ENCODE measurements around the gene SPACA7.
A peak's percentile ranks its signal among the peaks of the same experiment; 100 is the strongest.
"Not testable (repeated sequence)": the region's sequence is repeated elsewhere in the genome, so short reads cannot be mapped to it uniquely, and the experiment has no call there.

SPACA7 gene

DNA sequence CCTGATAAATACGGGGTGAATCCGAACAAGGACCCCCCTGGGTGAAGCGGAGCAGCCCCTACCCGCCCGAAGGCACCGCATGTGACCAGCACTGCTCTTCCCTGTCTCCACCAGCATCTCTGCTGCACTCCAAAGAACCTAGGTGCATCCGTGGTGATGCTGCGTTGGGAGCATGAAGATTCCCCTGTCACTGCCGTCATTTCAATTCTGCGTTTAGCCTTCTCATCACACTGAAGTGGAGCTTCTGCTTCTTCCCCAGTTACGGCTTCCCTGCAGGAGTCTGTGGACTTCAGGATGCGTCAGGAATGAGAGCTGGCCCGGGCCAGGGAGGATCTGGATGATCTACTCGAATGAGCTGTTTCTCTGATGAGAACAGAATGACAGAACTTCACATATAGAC lies 47.9 kb downstream of the SPACA7 start:
- no peak for DNase-seq (ENCODE audit: low read depth in 2 of 2)

DNA sequence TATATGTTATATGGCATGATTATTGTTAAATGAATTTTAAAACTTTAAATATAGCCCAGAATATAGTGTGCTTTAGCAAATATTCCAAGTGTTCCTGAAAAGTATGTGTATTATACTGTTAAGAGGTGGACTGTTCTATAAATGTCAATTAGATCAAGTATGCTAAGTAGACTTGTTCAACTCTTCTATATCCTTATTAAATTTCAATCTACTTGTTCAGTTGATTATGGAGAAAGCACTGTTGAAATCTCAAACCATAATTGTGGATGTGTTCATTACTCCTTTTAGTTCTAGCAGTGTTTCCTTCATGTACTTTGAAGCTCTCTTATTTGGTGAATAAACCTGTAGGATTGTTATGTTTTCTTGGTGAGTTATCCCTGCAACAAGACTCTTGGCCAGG lies 52.5 kb downstream of the SPACA7 start:
- no peak for DNase-seq (ENCODE audit: low read depth in 2 of 2)

DNA sequence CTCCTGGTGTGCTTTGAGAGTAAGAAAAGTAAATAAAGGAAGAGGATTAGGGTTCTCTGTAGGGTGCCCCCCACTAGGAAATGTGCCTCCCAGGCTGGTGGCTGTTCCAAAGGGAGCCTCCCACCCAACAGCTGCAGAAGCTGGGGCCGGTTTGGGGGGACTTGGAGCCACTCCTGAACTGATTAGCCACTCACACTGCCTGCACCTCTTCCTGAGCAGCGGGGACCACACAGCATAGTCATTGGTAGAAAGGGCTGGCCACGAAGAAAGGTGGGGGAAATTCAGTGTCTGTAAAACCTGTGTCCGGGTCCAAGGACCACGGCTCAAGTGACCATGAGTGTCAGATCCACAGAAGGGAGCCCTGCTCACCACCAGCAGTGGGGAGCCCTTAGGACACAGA lies 55.6 kb downstream of the SPACA7 start:
- DNase-seq (ENCODE audit: low read depth in 2 of 2): no peak

DNA sequence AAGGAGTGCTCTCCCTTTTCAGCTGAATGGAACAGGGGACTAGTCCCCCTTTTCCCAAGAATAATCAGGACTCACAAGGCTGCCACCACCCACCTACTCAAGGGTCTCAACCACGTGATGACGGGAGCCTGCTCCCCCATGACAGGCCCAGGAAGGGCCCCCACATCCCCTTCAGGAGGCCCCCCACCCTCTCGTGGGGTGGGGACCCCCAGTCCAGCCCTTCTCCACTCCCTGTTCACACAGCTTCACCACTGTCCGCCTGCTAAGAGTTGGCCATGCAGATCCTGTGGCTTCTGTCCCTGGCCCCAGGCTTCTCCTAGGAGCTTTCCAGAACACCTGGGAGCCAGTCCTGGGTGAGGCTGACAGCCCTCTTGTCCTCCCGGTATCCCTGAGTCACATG lies 56.6 kb downstream of the SPACA7 start:
- not testable (repeated sequence) for DNase-seq (ENCODE audit: low read depth in 2 of 2)

DNA sequence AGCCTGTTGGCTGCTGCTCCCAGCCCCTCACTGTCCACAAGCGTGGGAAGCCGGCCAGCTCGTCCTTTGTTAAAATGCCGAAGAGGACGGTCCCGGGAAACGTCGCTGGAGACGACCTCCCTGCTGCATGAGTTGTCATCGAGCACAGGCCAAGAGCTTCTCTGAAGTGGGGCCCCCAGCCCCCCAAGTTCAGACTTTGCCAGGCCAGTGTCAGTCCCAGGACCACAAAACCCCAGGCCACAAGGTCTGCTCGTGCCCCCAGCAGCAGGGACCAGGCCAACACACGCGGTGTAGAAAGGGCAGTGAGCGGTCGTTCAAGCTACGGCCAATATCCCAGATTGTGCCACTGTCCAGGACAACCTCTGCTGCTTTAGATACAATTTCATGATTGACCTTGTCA lies 57.4 kb downstream of the SPACA7 start:
- not testable (repeated sequence) for DNase-seq (ENCODE audit: low read depth in 2 of 2)

DNA sequence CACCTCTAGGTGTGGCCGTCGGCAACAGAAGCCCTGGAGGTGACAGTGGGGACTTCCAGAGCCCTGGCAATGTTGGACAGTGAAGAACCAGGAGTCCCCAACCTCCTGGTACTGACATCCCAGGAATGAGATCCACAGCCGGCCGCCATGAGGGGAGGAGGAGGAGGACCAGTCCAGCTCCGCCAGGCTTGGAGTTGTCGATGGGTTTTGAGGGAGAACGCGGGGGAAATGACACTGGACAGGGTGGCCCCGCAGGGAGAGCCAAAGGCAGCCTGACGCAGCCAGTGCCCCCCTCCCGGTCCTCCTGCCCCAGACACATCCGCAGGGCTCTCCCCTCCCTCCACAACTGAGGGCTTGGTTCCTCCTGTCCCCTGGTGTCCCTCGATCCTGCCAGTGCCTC lies 57.9 kb downstream of the SPACA7 start:
- no peak for DNase-seq (ENCODE audit: low read depth in 2 of 2)

DNA sequence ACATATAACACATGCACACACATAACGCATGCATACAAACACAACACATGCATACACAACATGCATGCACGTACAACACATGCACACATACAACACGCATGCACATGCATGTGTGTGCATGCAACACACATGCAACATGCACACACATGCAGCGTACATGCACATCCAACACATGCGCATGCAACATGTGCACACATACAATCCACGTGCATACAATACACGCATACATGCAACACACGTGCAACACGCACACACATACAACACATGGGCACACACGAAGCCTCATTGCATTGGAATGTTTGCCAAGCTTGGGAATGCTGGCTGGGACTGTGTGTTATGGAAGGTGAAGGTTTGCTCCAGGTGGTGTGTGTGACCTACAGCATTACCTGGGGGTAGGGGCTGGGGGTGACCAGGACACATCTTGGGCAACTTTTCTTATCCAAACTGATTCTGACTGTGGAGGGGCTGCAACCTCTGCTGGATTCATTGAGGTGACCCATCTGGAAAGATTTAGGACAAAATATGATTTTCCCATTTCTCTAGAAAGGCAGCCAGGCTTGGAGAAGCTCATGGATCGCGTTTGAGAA lies 58.9 kb downstream of the SPACA7 start:
- DNase-seq (ENCODE audit: low read depth in 2 of 2): no peak

DNA sequence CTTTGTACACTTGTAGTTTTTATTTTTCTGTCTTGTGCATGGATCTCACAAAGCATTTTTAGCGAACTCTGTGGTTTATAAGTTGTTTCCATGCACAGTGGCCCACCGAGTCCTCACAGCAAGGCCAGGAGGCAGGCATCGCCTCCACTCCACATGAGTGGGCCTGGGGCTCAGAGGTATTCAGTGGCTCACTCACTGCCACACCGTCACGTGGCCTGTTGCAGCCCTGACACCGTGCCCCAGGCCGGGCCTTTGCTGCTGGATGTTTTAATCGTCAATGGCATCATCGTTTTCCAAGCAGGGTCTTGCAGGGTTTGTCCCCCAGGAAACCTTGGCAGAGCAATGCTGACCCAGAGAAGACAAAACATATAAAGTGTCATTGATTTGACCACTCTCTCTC lies 59.8 kb downstream of the SPACA7 start:
- DNase-seq (ENCODE audit: low read depth in 2 of 2): no peak

DNA sequence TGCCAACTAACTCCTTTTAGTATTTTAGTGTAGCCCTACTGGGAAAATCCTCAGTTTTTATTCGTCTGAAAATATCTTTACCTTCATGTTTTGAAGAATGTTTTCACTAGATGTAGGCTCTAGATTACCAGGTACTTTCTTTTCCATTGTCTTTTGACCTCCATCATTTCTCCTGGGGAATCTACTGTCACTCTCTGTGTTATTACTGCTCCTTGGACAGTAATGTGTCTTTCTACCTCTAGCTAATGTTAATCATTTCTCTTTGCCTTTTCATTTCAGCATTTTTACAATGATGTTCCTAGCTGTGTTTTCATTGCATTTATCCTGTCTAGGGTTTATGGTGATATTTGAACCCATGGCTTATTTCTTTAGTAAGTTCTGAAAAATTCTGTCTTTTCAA lies 61.9 kb downstream of the SPACA7 start:
- DNase-seq (ENCODE audit: low read depth in 2 of 2): no peak

DNA sequence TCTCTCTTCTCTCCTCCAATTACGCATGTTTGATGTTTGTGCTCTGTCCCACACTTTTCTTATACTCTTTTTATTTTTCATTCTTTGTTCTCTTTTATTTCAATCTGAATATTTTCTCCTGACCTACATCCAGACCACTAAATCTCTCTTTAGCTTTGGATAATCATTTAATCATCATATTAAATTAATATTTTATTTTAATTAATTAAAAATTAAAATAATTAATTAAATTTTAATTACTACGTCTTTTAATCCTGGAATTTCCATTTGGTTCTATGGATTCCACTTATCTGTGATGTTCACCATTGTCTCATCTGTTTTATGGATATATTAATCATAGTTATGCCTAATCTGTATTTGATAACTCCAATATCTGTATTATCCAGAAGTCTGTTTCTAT lies 62.4 kb downstream of the SPACA7 start:
- DNase-seq (ENCODE audit: low read depth in 2 of 2): no peak

DNA sequence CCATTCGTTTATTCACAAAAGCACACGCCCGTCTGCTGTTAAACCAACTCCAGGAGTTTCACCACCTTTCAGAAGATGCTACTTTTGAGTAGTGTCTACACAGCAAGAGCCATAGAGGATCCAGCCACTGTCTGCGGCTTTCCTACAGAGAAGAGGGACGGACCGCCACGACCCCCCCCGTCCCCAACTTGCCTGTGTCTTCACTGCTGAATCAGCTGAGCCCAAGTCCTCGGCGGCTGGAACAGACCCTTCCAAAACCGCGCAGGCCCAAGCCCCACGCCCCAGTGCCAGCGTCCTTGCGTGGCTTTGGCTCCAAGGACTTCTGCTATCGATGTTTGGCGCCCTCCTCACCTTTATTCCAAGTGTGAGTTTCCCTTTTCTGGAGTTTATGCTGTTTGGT lies 65.1 kb downstream of the SPACA7 start:
- no peak for DNase-seq (ENCODE audit: low read depth in 2 of 2)

DNA sequence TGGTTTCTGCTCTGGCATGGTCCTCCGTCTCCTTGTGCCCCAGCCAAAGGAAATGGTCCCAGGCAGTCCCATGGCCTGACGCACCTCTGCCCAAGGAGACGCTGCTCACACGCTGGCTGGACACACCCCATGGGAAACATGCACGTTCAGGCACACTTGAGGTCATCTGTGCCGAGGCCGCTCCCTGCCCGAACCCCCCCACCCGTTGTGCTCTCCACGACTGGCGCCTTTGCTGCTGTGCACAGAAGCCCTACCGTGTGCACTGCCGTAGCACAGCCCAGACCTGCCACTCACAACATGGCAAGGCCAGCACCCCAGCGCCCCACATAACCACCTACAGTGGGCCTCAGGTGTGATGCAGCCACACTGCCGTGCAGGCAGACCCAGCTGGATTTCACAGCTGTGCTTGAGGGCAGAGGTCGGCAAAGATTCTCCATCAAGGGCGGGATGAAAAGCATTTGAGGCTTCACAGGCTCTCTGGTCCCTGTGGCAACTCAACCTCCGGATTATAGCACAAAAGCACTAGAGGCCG lies 65.7 kb downstream of the SPACA7 start:
- DNase-seq (ENCODE audit: low read depth in 2 of 2): no peak

DNA sequence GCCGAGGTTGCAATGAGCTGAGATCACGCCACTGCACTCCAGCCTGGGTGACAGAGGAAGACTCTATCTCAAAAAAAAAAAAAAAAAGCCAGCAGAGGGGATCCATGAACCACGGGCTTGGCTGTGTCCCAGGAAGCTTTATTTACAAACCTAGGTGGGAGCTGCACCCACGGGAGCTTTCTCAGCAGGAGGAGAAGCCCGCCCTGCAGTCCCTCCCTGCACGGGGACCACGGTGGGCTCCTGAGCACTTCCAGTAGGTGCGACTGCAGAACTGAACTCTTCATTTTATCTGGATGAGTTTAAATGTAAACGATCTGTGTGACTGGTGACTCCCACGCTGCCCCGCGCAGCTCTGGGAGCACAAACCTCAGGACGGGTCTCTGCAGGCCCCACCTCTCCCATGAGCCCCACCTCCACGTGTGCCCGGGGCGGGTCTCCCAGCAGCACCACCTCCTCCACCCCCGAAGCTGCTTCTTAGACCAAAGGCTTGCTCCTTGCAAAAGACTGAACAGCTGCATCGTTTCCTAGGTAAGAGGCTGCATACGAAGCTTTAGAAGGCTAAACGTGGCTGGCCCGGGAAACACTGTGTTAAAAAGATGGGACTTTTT lies 66.4 kb downstream of the SPACA7 start:
- no peak for DNase-seq (ENCODE audit: low read depth in 2 of 2)

DNA sequence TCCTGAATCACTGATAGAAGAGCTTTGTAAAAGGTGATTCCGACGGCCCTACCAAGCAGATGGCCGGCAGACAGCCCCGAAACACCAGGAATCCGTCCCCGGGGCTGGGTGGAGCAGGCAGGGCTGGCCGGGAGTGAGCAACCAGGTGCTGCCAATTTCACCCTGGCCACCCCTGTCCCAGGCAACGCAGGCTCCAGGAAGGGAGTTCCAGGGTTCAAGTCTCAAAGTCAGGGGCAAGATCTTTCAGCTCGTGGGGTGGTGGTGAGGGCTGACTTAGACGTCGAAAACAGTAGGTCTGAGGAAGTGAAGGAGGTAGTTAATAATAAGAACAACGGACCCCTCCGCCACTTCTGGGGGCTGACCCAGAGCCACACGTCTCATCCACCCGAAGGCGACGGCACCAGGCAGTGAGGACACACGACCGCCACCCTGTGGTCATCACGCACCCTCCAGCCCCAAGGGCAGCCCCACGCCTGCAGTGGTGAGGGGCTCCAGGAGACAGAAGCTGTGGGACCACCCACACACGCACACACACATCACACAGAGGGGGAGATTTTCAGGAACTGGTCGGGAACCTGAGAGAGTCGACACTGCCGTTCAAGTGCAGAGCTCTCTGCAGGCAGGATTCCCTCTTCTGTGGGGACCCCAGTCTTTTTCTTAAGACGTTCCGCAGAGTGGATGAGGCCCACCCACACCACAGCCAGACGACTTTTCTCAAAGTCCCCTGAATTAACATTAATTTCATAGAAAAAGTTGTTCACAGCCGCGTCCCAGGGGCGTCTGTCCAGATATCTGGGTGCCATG lies 67.2 kb downstream of the SPACA7 start:
- no peak for DNase-seq (ENCODE audit: low read depth in 2 of 2)

DNA sequence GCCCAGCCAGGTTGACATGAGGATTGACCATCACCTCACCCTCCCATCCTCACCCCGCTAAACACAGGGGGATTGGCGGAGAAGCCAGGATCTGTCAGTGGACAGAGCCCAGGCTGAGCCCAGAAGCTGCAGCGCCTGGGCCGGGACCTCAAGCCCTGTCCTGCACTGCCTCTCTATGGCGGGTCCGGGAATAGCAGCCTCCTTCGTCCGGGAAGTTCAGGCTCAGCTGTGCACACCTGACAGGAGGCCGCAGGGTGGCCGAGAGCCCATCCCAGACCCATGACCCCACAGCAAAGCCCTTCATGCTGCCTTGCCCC lies 67.8 kb downstream of the SPACA7 start:
- DNase-seq (ENCODE audit: low read depth in 2 of 2): peak; percentile 32 to 54

DNA sequence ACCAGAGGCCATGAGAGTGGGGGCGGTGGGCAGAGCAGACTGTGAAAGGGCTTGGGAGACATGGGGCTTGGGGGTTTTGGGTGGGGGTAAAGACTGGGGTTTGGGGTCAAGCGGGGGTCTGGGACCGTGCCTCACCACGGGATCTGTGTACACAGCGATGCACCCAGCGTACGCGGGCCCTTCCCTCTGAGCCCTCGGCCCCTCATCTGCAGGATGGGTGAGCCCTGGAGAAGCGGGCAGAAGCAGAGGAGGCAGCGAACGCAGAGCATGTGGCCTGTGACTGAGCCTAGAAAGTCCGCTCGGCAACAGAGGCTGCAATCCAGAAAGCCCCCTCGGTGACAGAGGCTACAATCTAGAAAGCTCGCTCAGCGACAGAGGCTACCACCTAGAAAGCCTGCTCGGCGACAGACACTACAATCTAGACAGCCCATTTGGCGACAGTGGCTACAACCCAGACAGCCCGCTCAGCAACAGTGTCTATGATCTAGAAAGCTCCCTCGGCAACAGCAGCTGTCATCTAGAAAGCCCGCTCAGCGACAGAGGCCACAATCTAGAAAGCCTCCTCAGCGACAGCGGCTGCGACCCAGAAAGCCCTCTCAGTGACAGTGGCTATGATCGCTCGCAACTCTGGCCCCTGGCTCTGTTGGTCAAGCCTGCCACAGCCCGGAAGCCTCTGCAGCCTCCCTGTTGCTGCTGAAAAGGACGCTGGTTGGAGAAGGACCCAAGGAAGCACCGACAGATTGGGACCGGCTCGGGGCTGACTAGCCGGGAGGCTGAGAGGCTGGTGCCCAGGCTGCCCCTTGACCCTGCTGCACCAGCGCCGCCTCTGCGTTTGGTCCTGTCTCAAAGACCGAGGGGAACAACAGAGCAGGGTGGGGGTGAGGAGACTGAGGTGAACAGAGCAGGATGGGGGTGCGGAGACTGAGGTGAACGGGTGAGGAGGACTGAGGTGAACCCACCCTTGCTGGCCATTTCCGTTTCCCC lies 68.6 kb downstream of the SPACA7 start:
- DNase-seq (ENCODE audit: low read depth in 2 of 2): no peak

DNA sequence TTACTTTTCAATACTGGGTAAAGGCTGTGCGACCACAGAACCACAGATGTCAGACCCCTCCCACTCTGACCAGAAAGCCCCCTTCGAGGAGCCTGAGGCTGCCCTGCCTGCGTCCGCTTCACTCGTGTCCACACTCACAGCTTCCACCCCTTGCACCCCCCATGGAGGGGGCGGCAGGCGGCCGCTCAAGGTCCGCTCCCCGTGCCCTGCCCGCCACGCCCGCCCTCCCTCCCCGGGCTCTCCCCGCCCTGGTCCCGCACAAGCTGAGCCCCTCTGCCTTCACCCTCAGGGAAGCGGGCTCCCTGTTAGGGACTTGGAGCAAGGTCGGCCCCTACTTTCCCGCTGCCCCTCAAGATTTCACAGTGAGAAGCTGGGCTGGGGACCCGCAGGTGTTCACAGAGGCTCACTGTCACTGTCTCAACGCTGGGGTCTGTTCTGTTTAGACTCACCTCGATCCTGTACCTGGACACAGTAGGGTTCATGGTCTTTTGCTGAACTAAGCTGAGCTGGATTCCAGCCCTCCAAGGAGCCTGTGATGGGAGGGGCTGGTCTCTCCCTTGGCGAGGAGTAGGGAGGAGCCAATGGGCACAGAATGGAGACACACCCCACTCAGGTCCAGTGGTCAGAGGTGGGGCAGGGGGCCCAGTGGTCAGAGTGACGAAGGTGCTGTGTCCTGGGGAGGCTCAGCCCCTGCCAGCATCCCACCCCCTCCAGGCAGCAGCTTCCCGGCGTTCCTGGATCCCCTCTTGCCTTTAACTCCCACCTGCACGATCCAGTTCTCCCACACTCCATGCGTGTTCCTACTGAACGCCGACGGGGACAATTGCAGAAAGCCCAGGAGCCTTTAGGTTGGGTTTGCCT lies 69.5 kb downstream of the SPACA7 start:
- DNase-seq (ENCODE audit: low read depth in 2 of 2): no peak

DNA sequence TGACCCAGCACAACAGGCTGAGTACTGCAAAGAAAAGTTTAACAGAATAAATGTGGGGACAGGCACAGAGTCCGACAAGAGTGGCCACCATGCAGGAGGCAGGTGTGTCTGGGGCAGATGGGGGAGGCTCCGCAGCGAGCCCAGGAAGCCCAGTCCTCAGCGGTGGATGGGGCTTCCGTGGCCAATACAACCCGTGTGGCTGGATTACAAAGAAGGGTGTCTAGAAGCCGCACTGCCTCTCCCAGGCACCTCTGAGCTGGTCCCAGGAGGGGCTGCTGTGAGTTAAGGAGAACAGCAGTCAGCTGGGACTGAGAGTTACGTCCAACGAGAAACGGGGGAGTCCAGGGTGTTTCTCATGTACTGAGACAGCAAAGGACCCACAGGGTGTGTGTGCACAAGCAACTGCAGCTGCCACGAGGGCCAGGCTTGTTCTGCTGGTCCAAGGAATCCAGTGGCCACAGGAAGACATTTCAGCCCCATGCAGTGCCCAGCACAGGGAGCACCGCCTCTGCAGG lies 70.2 kb downstream of the SPACA7 start:
- DNase-seq (ENCODE audit: low read depth in 2 of 2): no peak

DNA sequence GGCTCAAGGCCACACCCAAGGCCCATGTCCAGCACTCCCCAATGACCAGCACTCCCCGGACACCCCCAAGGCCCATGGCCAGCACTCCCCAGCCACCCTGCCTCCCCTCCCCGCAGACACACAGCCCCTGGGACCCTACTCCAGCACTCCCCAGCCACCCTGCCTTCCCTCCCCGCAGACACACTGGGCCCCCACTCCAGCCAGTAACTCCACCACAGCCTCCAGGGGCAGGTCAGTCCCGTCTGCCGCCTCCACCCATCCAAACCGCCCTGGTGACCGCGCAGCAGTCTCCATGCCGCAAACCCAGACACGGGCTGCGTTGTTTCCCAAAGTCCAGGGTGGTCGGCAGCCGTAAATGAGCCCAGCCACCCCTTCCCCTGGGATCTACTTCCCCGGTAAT lies 70.7 kb downstream of the SPACA7 start:
- DNase-seq (ENCODE audit: low read depth in 2 of 2): no peak

DNA sequence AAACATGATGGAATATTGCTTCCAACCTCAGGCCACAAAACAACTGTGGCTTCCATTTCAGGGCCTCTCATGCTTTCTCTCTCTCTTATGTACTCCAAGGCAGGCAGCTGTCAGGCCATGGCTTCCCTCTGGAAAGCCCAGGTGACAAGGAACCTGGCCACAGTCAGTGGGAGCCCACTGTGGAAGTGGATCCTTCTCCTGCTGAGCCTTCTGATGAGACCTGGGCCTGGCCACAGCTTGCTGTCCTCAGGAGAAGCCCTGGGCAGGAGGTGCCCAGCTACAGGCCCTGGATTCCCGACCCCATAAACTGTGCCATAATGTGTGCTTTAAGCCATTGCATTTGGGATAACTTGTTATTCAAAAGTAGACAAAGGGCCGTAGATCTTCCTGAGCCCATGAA lies 71.2 kb downstream of the SPACA7 start:
- no peak for DNase-seq (ENCODE audit: low read depth in 2 of 2)

Measured in stimulated activated CD4-positive, alpha-beta T cell treated with anti-CD3 and anti-CD28 coated beads, Interleukin-15, amount 100 ng/mL, for 48 hours (primary cell).